ENCODE results near the gene KBTBD12.
A peak's percentile ranks its signal among the peaks of the same experiment; 100 is the strongest.

Gene KBTBD12

DNA sequence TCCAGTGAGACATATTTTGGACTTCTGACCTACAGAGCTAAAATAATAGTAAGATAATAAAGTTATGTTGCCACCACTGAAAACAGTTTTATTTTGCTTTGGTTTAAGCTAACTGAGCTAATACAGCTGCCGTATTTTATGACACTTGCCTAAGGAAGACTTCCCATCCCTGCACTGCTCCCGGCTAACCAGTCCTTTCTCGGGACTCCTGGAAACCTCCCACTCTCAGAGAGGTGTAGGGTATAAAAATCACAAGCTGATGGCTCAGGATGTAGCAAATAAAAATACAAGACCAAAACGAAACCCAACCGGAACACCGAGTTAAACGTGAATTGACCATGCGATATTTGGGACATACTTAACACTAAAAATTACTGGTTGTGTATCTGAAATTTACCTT is 448 bp upstream of the KBTBD12 start:
- no peak overlapping the region for H3K4me3 ChIP-seq (ENCODE audit: low read depth, low read length)
- DNase-seq (ENCODE audit: low read depth) = no peak
- TF ChIP-seq, protein P1, sequence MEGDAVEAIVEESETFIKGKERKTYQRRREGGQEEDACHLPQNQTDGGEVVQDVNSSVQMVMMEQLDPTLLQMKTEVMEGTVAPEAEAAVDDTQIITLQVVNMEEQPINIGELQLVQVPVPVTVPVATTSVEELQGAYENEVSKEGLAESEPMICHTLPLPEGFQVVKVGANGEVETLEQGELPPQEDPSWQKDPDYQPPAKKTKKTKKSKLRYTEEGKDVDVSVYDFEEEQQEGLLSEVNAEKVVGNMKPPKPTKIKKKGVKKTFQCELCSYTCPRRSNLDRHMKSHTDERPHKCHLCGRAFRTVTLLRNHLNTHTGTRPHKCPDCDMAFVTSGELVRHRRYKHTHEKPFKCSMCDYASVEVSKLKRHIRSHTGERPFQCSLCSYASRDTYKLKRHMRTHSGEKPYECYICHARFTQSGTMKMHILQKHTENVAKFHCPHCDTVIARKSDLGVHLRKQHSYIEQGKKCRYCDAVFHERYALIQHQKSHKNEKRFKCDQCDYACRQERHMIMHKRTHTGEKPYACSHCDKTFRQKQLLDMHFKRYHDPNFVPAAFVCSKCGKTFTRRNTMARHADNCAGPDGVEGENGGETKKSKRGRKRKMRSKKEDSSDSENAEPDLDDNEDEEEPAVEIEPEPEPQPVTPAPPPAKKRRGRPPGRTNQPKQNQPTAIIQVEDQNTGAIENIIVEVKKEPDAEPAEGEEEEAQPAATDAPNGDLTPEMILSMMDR (IDR thresholded peaks at IDR 0.05; ENCODE audit: low read depth, low read length, missing control alignments) = no peak

DNA sequence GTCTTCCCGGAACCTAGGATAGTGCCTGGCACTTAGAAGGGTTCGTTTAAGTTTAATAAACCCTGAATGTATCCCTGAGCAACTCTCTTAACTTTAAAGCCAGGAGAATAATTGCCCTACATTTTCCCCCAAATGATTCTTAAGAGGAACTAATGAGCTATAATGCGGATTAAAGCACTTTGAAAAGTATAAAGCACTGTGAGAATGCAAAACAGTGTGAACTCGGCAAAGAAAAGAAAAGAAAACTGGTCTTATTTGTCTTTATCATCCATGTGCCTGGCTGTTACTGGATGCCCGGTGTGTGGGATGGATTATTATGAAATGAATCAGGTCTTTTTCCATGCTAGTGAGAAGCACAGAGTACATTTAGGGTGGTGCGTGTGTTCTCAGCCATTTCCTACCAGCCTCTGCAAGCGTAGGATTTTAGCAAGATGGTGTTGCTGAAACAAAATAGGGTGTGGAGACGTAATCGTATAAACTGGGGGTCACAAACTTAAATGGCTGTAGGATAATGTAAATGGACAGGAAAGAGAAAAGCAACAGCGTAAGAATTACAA is 983 bp downstream of the KBTBD12 start:
- no peak overlapping the region for H3K4me3 ChIP-seq (ENCODE audit: low read depth, low read length)
- TF ChIP-seq, protein P1 (IDR thresholded peaks at IDR 0.05; ENCODE audit: low read depth, low read length, missing control alignments) = no peak
- DNase-seq (ENCODE audit: low read depth) = no peak

DNA sequence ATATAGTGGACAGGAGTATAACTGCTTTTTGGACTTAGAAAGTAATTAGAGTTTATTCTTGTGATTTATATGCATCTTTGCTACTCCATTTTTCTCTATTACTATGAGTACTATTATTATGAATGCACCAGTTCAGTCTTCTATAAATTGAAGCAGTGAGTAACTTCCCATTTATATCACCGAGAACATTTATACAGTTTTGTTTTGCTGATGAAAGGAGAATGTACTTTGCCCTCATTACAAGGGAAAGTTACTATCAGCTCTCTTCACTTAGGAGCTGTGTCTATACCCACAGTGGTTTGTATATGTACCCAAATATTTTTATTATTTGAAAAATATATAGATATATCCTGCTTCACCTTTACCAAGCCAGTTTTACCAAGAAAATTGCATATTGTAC is 5.7 kb downstream of the KBTBD12 start:
- H3K4me3 ChIP-seq (ENCODE audit: low read depth, low read length) = no peak overlapping the region
- no peak for DNase-seq (ENCODE audit: low read depth)
- TF ChIP-seq, protein P1 (IDR thresholded peaks at IDR 0.05; ENCODE audit: low read depth, low read length, missing control alignments) = no peak

DNA sequence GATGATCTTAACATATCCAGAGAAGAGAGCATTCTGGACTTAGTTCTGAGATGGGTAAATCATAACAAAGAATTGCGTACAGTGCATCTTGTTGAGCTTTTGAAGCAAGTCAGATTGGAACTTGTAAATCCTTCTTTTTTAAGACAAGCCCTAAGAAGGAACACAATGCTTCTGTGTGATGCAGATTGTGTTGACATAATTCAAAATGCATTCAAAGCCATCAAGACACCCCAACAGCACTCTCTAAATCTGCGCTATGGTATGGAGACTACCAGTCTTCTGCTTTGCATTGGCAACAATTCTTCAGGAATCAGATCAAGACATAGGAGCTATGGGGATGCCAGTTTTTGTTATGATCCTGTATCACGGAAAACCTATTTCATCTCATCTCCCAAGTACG is 8.6 kb downstream of the KBTBD12 start:
- no peak for DNase-seq (ENCODE audit: low read depth)
- TF ChIP-seq, protein P1 (IDR thresholded peaks at IDR 0.05; ENCODE audit: low read depth, low read length, missing control alignments) = no peak

DNA sequence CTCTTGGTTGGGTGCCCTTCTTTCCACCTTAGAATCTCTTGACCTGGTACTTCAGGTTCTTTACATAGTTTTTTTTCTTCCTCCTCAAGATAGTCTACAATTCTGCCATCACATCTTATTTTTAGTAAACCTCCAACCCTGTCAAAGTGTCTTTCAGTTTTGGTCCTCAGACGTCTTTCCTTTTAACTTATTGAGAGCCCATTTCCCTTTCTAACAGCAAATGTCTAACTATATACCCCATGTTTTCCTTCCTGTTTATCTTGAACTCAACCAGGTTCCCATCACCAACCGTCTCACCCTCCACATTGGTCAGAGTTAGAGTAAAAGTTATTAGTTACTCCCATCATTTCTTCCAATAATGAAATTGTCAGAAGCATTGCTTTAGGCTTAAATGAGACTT is 10.4 kb downstream of the KBTBD12 start:
- TF ChIP-seq, protein P1 (IDR thresholded peaks at IDR 0.05; ENCODE audit: low read depth, low read length, missing control alignments) = no peak
- DNase-seq (ENCODE audit: low read depth) = peak; percentile 8
- no peak overlapping the region for H3K4me3 ChIP-seq (ENCODE audit: low read depth, low read length)

More for the DNA sequence above, 8.6 kb downstream of the KBTBD12 start:
- no peak overlapping the region for H3K4me3 ChIP-seq (ENCODE audit: low read depth, low read length)

DNA sequence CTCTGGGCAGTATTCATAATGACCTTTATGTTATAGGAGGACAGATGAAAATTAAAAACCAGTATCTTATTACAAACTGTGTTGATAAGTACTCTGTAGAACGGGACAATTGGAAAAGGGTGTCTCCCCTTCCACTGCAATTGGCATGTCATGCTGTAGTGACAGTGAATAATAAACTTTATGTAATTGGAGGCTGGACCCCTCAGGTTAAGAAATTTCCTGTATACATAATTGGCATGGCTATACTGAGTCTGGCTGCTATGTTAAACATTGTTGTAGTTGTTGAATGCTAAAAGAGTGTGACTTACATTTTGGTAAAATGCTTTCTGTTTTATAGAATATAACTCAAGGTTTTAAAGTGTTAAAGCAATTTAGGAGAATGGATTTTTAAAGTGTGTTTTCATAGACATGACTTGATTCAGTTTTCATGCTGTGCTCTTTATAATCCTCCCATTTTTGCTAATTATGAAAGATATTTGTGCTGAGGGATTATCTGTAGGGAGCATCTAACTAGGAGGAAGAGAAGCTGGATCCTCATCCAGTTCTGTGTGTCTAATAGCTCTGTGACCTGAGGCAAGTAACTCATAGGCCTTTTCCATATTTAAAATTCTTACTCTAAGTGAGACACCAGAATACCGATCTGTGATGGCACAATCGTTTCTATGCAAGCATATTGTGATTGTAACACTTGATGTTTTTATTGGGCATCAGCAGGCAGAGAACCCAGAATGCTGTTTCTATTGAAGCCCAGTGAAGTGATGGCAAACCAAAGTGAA is 13.0 kb downstream of the KBTBD12 start:
- TF ChIP-seq, protein P1 (IDR thresholded peaks at IDR 0.05; ENCODE audit: low read depth, low read length, missing control alignments) = no peak
- no peak overlapping the region for H3K4me3 ChIP-seq (ENCODE audit: low read depth, low read length)
- no peak for DNase-seq (ENCODE audit: low read depth)

All from GM12864 (cell line).